Fibroblast of the aortic adventitia (primary cell): Measurements from ENCODE around the gene POLA1. TPM values are rescaled to one million over a fixed set of nuclear protein-coding genes. Genes with fewer than 3 reads are reported as not detected.
A peak's percentile ranks its signal among the peaks of the same experiment; 100 is the strongest.

Experiments used
- DNase-seq: peaks from one replicate; pipeline ENCODE4 v3.0.0-alpha.2; 2010; ENCODE audit warnings: low read depth
- H3K4me3 ChIP-seq: 2 replicates; pipeline ENCODE4 v1.5.1; 2011; ENCODE audit warnings: low read depth, mild to moderate bottlenecking, control low read depth, low read length, moderate library complexity
- CTCF ChIP-seq: IDR thresholded peaks from 2 replicates; pipeline ENCODE4 v1.5.1; 2011; ENCODE audit warnings: mild to moderate bottlenecking, low read length, control low read depth, inconsistent platforms; ENCODE audit not compliant: insufficient read depth
- total RNA-seq: library from RNA; depleted of rRNA; stranded (reverse); fragments of >200 nt; gene quantifications from 2 replicates; pipeline ENCODE4 v1.2.3, GENCODE V29; 2012; ENCODE audit warnings: low replicate concordance

POLA1 gene
- total RNA-seq, 1 donor, result 24.9 TPM

DNA sequence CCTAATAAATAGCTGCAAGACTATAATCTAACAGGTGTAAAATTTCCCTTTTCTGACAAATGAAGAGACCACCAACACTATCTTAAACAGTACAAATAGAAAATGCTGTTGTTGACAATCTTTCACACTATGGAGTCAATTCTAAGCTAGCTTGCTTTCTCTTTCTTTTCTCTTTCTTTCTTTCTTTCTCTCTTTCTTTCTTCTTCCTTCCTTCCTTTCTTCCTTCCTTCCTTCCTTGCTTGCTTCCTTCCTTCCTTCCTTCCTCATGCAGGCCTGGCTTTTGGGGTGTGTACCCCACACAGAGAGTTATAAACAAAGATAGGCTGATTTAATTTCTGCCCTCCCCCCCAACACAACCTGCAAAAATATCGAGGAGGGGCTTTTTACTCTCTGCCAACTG, 330.2 kb downstream of the POLA1 start:
- H3K4me3 ChIP-seq, result no peak overlapping the region

DNA sequence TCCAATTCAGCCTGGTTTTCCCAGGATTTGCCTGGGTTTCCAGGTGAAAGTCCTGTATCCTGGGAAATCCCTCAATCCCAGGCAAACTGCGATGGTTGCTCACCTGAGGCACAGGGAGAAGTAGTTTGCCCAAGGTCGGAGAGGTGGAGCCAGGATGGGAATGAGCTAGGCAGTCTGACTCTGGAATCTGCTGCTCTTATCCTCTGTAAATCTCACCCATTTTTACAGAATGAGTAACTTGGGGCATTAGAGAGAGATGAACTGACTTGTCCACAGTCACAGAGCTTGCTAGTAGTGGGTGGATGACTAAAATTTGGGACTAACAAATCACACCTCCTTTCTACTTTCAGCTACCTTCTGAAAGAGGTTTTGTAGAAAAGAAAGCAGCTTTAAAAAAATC, 331.9 kb downstream of the POLA1 start:
- no peak for DNase-seq
- TF ChIP-seq CTCF, result no peak
- no peak overlapping the region for H3K4me3 ChIP-seq

More for the DNA sequence above, 330.2 kb downstream of the POLA1 start:
- TF ChIP-seq CTCF, result no peak
- DNase-seq, result no peak

- H3K4me3 ChIP-seq, result no peak overlapping the region
- no peak for DNase-seq
- TF ChIP-seq CTCF, result no peak
These were observed 332.9 kb downstream of the POLA1 start for GRCh38 chrX:25026576-25026975.

GRCh38 chrX:25028726-25029125, 335.0 kb downstream of the POLA1 start:
- no peak for TF ChIP-seq CTCF
- no peak overlapping the region for H3K4me3 ChIP-seq
- peak; percentile 37 for DNase-seq

GRCh38 chrX:25029288-25029825, 335.6 kb downstream of the POLA1 start:
- H3K4me3 ChIP-seq, result no peak overlapping the region
- DNase-seq, result no peak
- no peak for TF ChIP-seq CTCF

DNA sequence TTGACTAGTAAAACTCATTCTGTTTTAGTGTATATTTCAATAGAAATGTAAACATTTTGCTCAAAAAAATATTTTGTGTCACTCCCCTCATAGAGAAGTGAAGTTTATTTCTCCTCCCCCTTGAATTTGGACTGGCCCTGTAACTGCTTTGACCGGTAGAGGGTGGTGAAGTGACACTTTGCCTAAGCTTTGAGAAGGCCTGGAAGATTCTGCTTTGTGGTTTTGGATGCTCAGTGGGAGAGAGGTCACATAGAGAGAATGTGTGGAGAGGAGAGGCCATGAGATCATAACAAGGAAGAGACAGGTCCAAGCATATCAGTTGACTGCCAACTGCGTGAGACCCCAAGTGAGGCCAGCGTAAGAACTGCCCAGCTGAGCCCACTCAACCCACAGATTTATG, 341.2 kb downstream of the POLA1 start:
- peak; percentile 11 for TF ChIP-seq CTCF
- DNase-seq, result no peak
- H3K4me3 ChIP-seq, result no peak overlapping the region

DNA sequence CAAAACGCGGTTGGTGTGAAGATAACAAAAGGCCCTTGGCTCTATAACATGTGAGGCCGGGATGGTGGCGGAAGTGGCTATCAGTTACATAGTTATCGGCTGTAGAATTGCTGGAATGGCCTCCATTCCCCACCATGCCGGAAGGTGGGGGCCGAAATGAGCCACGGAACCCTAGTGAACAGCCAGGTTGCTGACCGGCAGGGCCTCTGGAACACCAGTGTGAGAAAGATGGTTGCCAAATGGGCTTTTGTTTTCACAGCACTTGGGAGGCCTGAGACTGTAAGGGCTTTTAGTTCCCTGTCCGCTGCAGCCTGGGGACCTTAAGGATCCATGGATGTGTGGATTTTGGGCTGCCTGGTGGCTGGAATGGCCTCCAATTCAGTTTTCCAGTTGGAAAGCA, 345.3 kb downstream of the POLA1 start:
- H3K4me3 ChIP-seq, result no peak overlapping the region
- no peak for TF ChIP-seq CTCF
- no peak for DNase-seq
